Activated CD8-positive, alpha-beta memory T cell treated with anti-CD3 and anti-CD28 coated beads for 36 hours (primary cell): Measurements from ENCODE around the gene FUZ. TPM values are rescaled to one million over a fixed set of nuclear protein-coding genes. Genes with fewer than 3 reads are reported as not detected.

Experiments
- CTCF ChIA-PET: fragments of 350-600 bp; sonication (Branson Sonifier 250); formaldehyde crosslinking; loops from one replicate; lab custom pipeline; 2021; ENCODE audit warnings: antibody characterized with exemption; lab: Charles Lee
- POLR2A ChIA-PET: fragments of 350-600 bp; sonication (Branson Sonifier 250); formaldehyde crosslinking; loops from one replicate; lab custom pipeline; 2021; ENCODE audit warnings: antibody characterized with exemption; lab: Charles Lee
- total RNA-seq, 2 experiments: library from RNA; stranded (reverse); gene quantifications; one replicate each; pipeline ENCODE4 v1.2.3, GENCODE V29; 2021

The FUZ gene
- total RNA-seq, 2 experiments from 2014 or later, result 32.6 to 33.4 TPM

DNA sequence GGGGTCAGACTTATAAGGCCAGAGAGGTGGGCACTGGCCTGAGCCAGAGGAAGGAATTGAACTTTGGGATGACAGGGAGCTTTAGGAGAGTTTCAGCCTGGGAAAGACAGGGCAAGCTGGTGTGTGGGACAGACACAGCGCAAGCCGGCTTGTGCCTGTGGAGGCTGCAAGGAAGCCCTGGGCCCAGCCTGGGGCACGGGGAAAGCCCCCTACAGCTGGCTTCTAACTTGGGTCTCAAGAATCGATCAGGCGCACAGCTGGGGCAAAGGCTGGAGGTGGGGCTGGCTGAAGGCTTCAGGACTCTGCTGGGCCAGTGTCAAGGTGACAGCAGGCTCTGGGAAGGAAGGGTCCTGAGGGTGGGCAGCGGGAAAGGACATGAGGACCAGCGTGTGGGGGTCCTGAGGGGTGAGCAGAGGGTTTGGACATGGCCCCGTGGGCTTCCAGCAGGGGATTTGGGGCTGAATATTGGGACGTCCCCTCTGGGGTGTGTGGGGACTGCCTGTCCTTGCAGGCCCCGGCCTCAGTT lies 40.8 kb upstream of the FUZ start:
- ChIA-PET CTCF (interaction anchor here (0.7 kb wide), 1 partner anchor 68 kb away, joined by 5 read pairs; no protein-coding TSS in a partner anchor), POLR2A (interaction anchor here (0.6 to 2.4 kb wide), 5 partner anchors 10 to 655 kb away, joined by 3 to 10 read pairs (median 3); no protein-coding TSS in a partner anchor)

DNA sequence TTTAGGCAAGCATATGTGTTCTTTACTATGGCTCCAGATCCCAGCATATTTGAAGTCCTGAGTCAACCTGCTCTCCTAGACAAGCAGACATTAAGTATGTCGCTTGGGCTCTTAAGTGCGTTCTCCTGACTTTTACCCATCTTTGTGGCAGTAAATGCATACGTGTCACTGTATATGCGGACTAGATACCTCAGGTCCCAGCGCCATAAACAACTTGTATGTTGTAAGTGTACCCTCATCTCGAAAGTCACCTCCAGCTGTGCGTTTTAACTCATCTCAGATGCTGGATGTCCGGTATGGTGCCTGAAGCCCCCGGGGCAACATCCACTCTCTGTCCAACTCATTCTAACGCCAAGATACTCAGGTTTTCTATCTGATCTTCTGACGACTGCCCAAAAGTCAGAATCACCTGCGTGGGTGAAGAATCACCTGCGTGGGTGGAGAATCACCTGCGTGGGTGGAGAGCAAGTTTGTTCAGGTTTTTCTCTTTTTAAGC lies 39.6 kb upstream of the FUZ start:
- ChIA-PET POLR2A (interaction anchor here (0.7 to 2.4 kb wide), 3 partner anchors 11 to 250 kb away, joined by 3 to 10 read pairs (median 4); no protein-coding TSS in a partner anchor), CTCF (interaction anchor here (0.6 to 0.7 kb wide), 4 partner anchors 17 to 743 kb away, joined by 3 to 4 read pairs (median 4); no protein-coding TSS in a partner anchor)

- ChIA-PET CTCF (interaction anchor here (0.6 to 1.0 kb wide), 2 partner anchors 17 to 131 kb away, joined by 3 read pairs; no protein-coding TSS in a partner anchor), POLR2A (interaction anchor here (0.8 to 2.4 kb wide), 4 partner anchors 12 to 18 kb away, joined by 3 to 10 read pairs (median 6); partner anchors contain the start of gene PNKP)
Observed at GRCh38 chr19:49851456-49852259, 38.6 kb upstream of the FUZ start.

GRCh38 chr19:49850487-49851342 lies 37.6 kb upstream of the FUZ start, which contains the start of gene PTOV1:
TSS of gene PTOV1 (plus strand) at chr19:49851159.
- ChIA-PET POLR2A (interaction anchor here (0.6 to 1.8 kb wide), 6 partner anchors 13 to 79 kb away, joined by 3 to 13 read pairs (median 4); partner anchors contain the start of gene PNKP), CTCF (interaction anchor here (1.0 to 1.5 kb wide), 7 partner anchors 13 to 348 kb away, joined by 3 to 4 read pairs (median 3); partner anchors contain the start of genes ATF5 and NUP62)

GRCh38 chr19:49850221-49850486 lies 37.1 kb upstream of the FUZ start:
- CTCF ChIA-PET, result interaction anchor here (1.0 to 1.5 kb wide), 6 partner anchors 13 to 347 kb away, joined by 3 to 4 read pairs (median 3); partner anchors contain the start of genes ATF5 and NUP62
- POLR2A ChIA-PET, result interaction anchor here (0.8 to 1.8 kb wide), 4 partner anchors 14 to 80 kb away, joined by 3 to 9 read pairs (median 4); partner anchors contain the start of gene PNKP

DNA sequence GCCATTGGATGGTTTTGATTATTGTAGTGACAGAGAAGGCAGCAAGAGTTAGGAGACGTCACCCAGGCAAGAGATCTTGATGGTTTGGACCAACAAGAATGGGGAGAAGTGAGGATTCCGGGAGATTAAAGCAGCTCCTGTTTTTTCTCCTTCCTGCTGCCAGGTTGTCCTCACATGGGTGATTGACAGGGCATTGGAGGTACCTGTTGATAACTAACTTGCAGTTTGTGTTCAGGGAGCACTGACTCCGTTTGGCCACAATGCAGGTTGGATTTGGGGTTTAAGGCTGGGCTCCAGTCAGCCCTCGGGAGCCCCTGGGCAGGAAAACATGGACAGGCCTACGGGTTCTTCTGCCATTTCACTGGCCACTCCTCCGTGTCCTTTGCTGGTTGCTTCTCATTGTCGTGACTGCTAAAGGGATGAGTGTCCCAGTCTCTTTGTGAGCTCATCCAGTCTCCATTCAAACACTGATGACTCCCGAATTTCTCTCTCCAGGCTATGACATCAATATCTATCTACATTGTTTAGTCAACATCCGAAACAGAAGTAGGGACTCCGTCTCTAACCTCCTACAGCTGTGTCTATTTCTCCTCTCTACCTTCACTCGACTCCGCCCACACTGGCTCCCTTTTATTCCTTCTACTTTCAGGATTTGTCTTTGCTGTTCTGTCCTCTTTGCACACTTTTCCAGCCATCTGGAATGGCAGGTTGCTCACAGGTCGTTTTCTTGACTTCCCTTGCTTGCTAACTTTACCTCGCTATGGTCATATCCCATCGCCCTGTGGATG lies 36.5 kb upstream of the FUZ start:
- POLR2A ChIA-PET, result interaction anchor here (1.1 to 1.6 kb wide), 2 partner anchors 14 to 17 kb away, joined by 4 to 5 read pairs; no protein-coding TSS in a partner anchor

DNA sequence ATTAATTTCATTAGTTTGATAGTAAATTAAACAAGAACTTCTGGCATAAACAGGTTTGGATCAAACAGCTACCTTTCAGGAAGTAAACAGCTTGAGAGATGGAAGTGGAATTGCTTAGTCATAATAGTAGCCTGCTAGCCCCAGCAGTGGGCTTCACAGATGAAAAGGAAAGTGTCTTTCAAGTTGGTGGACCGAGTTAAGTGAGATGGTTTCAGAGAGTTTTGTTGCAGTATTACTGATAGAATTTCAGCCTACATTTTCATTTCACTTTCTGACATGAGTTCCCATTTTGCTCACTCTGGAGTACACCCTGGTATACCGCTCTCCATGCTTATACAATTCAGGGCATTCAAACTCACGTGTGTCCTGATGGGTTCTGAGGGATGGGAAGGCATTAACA lies 35.8 kb upstream of the FUZ start:
- ChIA-PET POLR2A (interaction anchor here (1.1 kb wide), 1 partner anchor 20 kb away, joined by 5 read pairs; no protein-coding TSS in a partner anchor), CTCF (no interaction called here)

More for the DNA sequence above, 36.5 kb upstream of the FUZ start:
- CTCF ChIA-PET, result interaction anchor here (1.1 to 1.5 kb wide), 3 partner anchors 80 to 347 kb away, joined by 3 read pairs; partner anchors contain the start of genes ATF5 and NUP62

- ChIA-PET POLR2A (interaction anchor here (1.1 kb wide), 1 partner anchor 21 kb away, joined by 5 read pairs; no protein-coding TSS in a partner anchor), CTCF (interaction anchor here (0.9 kb wide), 1 partner anchor 22 kb away, joined by 3 read pairs; no protein-coding TSS in a partner anchor)
Observed at GRCh38 chr19:49847731-49848696, 34.9 kb upstream of the FUZ start.

DNA sequence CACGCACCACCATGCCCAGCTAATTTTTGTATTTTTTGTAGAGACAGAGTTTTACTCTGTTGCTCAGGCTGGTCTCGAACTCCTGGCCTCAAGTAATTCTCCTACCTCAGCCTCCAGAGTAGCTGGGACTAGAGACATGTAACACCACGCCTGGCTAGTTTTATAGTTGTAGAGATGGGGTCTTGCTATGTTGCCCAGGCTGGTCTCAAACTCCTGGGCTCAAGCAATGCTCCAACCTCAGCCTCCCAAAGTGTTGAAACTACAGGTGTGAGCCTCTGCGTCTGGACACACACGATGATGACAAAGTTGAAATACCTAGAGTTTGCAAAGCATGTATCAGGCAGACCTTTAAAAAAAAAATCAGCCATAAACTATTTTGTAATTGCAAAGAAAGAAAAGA lies 33.3 kb upstream of the FUZ start:
- CTCF ChIA-PET, result no interaction called here

GRCh38 chr19:49845414-49845813 lies 32.3 kb upstream of the FUZ start:
- CTCF ChIA-PET, result no interaction called here
- POLR2A ChIA-PET, result no interaction called here

More for the DNA sequence above, 33.3 kb upstream of the FUZ start:
- POLR2A ChIA-PET, result no interaction called here

- ChIA-PET POLR2A (no interaction called here), CTCF (no interaction called here)
Observed at GRCh38 chr19:49844138-49845095, 31.3 kb upstream of the FUZ start.

DNA sequence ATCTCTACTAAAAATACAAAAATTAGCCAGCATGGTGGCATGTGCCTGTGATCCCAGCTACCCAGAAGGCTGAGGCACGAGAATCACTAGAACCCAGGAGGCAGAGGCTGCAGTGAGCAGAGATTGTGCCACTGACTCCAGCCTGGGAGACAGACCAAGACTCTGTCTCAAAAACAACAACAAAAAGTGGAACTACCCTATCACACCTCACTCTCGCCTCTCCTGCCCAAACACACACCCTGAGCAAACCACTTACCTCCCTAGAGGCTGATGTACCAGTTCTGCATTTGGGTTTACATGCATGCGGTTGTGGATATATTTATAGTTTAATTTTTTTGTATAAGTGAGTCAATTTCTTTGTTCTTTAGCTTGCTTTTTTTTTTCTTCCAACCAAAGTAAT lies 30.2 kb upstream of the FUZ start:
- POLR2A ChIA-PET, result no interaction called here
- CTCF ChIA-PET, result interaction anchor here (0.7 kb wide), 1 partner anchor 84 kb away, joined by 3 read pairs; no protein-coding TSS in a partner anchor

DNA sequence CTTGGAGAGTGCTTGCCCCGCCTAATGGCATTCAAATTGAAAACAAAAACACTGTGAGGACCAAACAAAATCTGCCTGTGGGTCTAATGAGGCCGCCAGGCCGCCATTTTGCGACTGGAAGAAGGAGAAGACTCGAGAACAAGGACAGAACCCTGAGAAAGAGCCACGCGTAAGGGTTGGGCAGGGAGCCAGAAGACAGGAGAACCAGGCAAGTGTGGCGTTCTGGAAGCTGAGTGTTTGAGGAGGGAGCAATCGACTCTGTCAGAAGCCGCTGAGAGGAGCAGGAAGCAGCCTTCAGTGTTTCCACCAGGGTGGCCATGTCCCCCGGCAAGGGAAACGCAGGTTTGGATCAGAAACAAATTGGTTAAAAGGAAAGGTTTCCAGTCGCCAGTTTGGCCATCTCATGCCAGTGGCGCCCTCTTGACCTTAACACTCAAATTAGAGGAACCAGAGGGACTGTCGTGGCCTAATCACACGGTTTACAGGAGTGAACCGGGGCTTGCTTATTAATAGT lies 27.7 kb upstream of the FUZ start:
- CTCF ChIA-PET, result no interaction called here
- POLR2A ChIA-PET, result no interaction called here

- CTCF ChIA-PET, result interaction anchor here (0.5 kb wide), 1 partner anchor 209 kb away, joined by 5 read pairs; no protein-coding TSS in a partner anchor
- POLR2A ChIA-PET, result no interaction called here
Observed at GRCh38 chr19:49840321-49840720, 27.2 kb upstream of the FUZ start.

DNA sequence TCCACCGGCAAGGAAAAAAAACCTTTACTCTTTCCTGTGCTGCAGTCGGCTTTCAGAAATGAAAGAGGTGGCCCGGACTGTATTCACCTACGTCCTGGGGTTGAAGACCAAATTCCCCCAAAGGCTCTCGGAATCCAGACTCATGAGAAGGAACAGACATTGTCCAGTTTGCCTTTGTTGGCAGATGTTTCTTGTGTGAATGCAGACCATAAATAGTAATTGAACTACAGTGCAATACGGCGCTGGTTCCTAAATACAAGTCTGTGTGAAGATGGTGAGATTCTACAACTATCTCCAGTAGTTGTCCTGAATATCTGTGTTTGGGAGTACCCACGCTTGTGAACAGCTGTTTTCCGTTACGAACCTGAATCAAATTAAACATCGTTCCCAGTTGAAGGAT lies 26.6 kb upstream of the FUZ start:
- ChIA-PET CTCF (interaction anchor here (0.5 kb wide), 1 partner anchor 209 kb away, joined by 5 read pairs; no protein-coding TSS in a partner anchor), POLR2A (no interaction called here)
